Astrocyte (in vitro differentiated cells and primary cell): ENCODE data around the gene DDX41. TPM values are rescaled to one million over a fixed set of nuclear protein-coding genes. Genes with fewer than 3 reads are reported as not detected.

ENCODE experiments used
- DNase-seq: peaks from one replicate; pipeline ENCODE4 v3.0.0-alpha.2; 2010; ENCODE audit warnings: low read depth
- FAIRE-seq: peaks from 2 replicates; lab custom pipeline; 2011; peaks lifted over from hg19 to GRCh38; lab: Jason Lieb, UNC
- H2AFZ ChIP-seq: 2 replicates; pipeline ENCODE4 v1.6.0; 2012; ENCODE audit warnings: low read depth, low read length, inconsistent platforms
- H3K27ac ChIP-seq: 2 replicates; pipeline ENCODE4 v1.5.1; 2011; ENCODE audit warnings: low read depth, low read length, inconsistent platforms
- H3K27me3 ChIP-seq: 2 replicates; pipeline ENCODE4 v1.6.0; 2011; ENCODE audit warnings: low read length, inconsistent platforms; ENCODE audit not compliant: insufficient read depth
- H3K36me3 ChIP-seq: 2 replicates; pipeline ENCODE4 v1.5.1; 2011; ENCODE audit warnings: low read length, inconsistent platforms; ENCODE audit not compliant: insufficient read depth
- H3K4me1 ChIP-seq: 2 replicates; pipeline ENCODE4 v1.5.1; 2011; ENCODE audit warnings: low read length, inconsistent platforms; ENCODE audit not compliant: insufficient read depth
- H3K4me2 ChIP-seq: 2 replicates; pipeline ENCODE4 v1.6.0; 2012; ENCODE audit warnings: low read length, inconsistent platforms
- H3K4me3 ChIP-seq: 2 replicates; pipeline ENCODE4 v1.5.1; 2011; ENCODE audit warnings: low read depth, mild to moderate bottlenecking, low read length, inconsistent platforms; ENCODE audit not compliant: insufficient read depth
- H3K79me2 ChIP-seq: 2 replicates; pipeline ENCODE4 v1.6.0; 2012; ENCODE audit warnings: mild to moderate bottlenecking, low read length, inconsistent platforms; ENCODE audit not compliant: insufficient read depth
- H3K9ac ChIP-seq: 2 replicates; pipeline ENCODE4 v1.6.0; 2012; ENCODE audit warnings: mild to moderate bottlenecking, low read length, inconsistent platforms
- H3K9me3 ChIP-seq: 2 replicates; pipeline ENCODE4 v1.5.1; 2012; ENCODE audit warnings: low read depth, mild to moderate bottlenecking, low read length, inconsistent platforms; ENCODE audit not compliant: insufficient read depth
- H4K20me1 ChIP-seq: 2 replicates; pipeline ENCODE4 v1.6.0; 2012; ENCODE audit warnings: low read length, inconsistent platforms; ENCODE audit not compliant: insufficient read depth
- H3K27ac Mint-ChIP-seq: one replicate; pipeline ENCODE4 v1.8.0; 2021; ENCODE audit warnings: mild to moderate bottlenecking, mixed read lengths; ENCODE audit not compliant: unreplicated experiment
- H3K27me3 Mint-ChIP-seq: one replicate; pipeline ENCODE4 v1.8.0; 2021; ENCODE audit warnings: low read depth, mixed read lengths; ENCODE audit not compliant: unreplicated experiment
- H3K36me3 Mint-ChIP-seq: one replicate; pipeline ENCODE4 v1.8.0; 2021; ENCODE audit warnings: low read depth, mixed read lengths; ENCODE audit not compliant: unreplicated experiment
- H3K4me1 Mint-ChIP-seq: one replicate; pipeline ENCODE4 v1.8.0; 2021; ENCODE audit warnings: low read depth, mixed read lengths; ENCODE audit not compliant: unreplicated experiment
- H3K4me3 Mint-ChIP-seq: one replicate; pipeline ENCODE4 v1.8.0; 2021; ENCODE audit warnings: mild to moderate bottlenecking, moderate library complexity, mixed read lengths; ENCODE audit not compliant: unreplicated experiment
- H3K9me3 Mint-ChIP-seq: one replicate; pipeline ENCODE4 v1.8.0; 2021; ENCODE audit warnings: mild to moderate bottlenecking, mixed read lengths; ENCODE audit not compliant: unreplicated experiment
- EZH2 ChIP-seq: IDR thresholded peaks from 2 replicates; pipeline ENCODE4 v1.6.1; 2012; ENCODE audit warnings: mild to moderate bottlenecking, low read length, inconsistent platforms; ENCODE audit not compliant: insufficient read depth
- total RNA-seq: library from RNA; stranded (reverse); gene quantifications from 2 replicates; pipeline ENCODE4 v1.2.1, GENCODE V29; 2021
- TF ChIP-seq, protein P1 (sequence below): IDR thresholded peaks from 2 replicates; pipeline ENCODE4 v1.5.1; 2011; ENCODE audit warnings: low read depth, mild to moderate bottlenecking, inconsistent platforms, low read length, moderate library complexity; ENCODE audit not compliant: insufficient read depth

DDX41 gene
- total RNA-seq, 1 donor from 2014 or later, result 92.5 TPM

- Histone ChIP-seq H3K27ac (no peak overlapping the region), H3K4me3 (no peak overlapping the region), H2AFZ (no peak overlapping the region), H3K9ac (no peak overlapping the region), H3K4me2 (no peak overlapping the region), H4K20me1 (peaks cover 88% of the 10 kb centered on the region), H3K4me1 (peaks cover 44% of the 10 kb centered on the region), H3K27me3 (no peaks in the 10 kb centered on the region), H3K9me3 (no peaks in the 10 kb centered on the region), H3K36me3 (peaks cover 41% of the 10 kb centered on the region), H3K79me2 (peaks cover 82% of the 10 kb centered on the region)
- H3K27ac Mint-ChIP-seq, result no peak overlapping the region
- no peaks in the 10 kb centered on the region for H3K27me3 Mint-ChIP-seq
- peaks cover 35% of the 10 kb centered on the region for H3K4me1 Mint-ChIP-seq
- FAIRE-seq, result no peak
- peaks cover 33% of the 10 kb centered on the region for H3K36me3 Mint-ChIP-seq
- no peak overlapping the region for H3K4me3 Mint-ChIP-seq
- TF ChIP-seq, protein P1, sequence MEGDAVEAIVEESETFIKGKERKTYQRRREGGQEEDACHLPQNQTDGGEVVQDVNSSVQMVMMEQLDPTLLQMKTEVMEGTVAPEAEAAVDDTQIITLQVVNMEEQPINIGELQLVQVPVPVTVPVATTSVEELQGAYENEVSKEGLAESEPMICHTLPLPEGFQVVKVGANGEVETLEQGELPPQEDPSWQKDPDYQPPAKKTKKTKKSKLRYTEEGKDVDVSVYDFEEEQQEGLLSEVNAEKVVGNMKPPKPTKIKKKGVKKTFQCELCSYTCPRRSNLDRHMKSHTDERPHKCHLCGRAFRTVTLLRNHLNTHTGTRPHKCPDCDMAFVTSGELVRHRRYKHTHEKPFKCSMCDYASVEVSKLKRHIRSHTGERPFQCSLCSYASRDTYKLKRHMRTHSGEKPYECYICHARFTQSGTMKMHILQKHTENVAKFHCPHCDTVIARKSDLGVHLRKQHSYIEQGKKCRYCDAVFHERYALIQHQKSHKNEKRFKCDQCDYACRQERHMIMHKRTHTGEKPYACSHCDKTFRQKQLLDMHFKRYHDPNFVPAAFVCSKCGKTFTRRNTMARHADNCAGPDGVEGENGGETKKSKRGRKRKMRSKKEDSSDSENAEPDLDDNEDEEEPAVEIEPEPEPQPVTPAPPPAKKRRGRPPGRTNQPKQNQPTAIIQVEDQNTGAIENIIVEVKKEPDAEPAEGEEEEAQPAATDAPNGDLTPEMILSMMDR, result no peak
- no peak for TF ChIP-seq EZH2
- H3K9me3 Mint-ChIP-seq, result no peaks in the 10 kb centered on the region
- DNase-seq, result no peak
These were observed 49.9 kb downstream of the DDX41 start for GRCh38 chr5:177466861-177467260.

GRCh38 chr5:177465044-177465443 is 51.7 kb downstream of the DDX41 start:
- no peak overlapping the region for H3K4me2 ChIP-seq
- Mint-ChIP-seq H3K9me3 (no peaks in the 10 kb centered on the region), H3K27ac (no peak overlapping the region), H3K4me1 (peaks cover 18% of the 10 kb centered on the region), H3K36me3 (peaks cover 31% of the 10 kb centered on the region), H3K27me3 (no peaks in the 10 kb centered on the region), H3K4me3 (no peak overlapping the region)
- H3K27ac ChIP-seq, result no peak overlapping the region
- DNase-seq, result no peak
- no peak overlapping the region for H2AFZ ChIP-seq
- H3K9ac ChIP-seq, result no peak overlapping the region
- no peaks in the 10 kb centered on the region for H3K9me3 ChIP-seq
- FAIRE-seq, result no peak
- no peak for TF ChIP-seq EZH2
- TF ChIP-seq, protein P1, result no peak
- H4K20me1 ChIP-seq, result peaks cover 85% of the 10 kb centered on the region
- peaks cover 41% of the 10 kb centered on the region for H3K36me3 ChIP-seq
- no peaks in the 10 kb centered on the region for H3K27me3 ChIP-seq
- H3K4me1 ChIP-seq, result peaks cover 25% of the 10 kb centered on the region
- peaks cover 70% of the 10 kb centered on the region for H3K79me2 ChIP-seq
- H3K4me3 ChIP-seq, result no peak overlapping the region

GRCh38 chr5:177462021-177462670 is 54.6 kb downstream of the DDX41 start:
- peaks cover 84% of the 10 kb centered on the region for H4K20me1 ChIP-seq
- no peaks in the 10 kb centered on the region for H3K27me3 ChIP-seq
- peaks cover 24% of the 10 kb centered on the region for H3K36me3 Mint-ChIP-seq

More at GRCh38 chr5:177462021-177462670, 54.6 kb downstream of the DDX41 start:
- Mint-ChIP-seq H3K27ac (no peak overlapping the region), H3K4me3 (no peak overlapping the region), H3K4me1 (peaks cover 5% of the 10 kb centered on the region), H3K9me3 (no peaks in the 10 kb centered on the region), H3K27me3 (no peaks in the 10 kb centered on the region)
- FAIRE-seq (no peak), DNase-seq (no peak)
- Histone ChIP-seq H3K9me3 (no peaks in the 10 kb centered on the region), H3K9ac (no peak overlapping the region), H2AFZ (no peak overlapping the region), H3K4me2 (no peak overlapping the region), H3K36me3 (peaks cover 38% of the 10 kb centered on the region), H3K27ac (peak overlapping the region; percentile 5), H3K79me2 (peaks cover 49% of the 10 kb centered on the region), H3K4me3 (no peak overlapping the region), H3K4me1 (peaks cover 14% of the 10 kb centered on the region)
- TF ChIP-seq, protein P1, result no peak
- no peak for TF ChIP-seq EZH2
